ENCODE measurements around the gene PPP2R5D.

DNA sequence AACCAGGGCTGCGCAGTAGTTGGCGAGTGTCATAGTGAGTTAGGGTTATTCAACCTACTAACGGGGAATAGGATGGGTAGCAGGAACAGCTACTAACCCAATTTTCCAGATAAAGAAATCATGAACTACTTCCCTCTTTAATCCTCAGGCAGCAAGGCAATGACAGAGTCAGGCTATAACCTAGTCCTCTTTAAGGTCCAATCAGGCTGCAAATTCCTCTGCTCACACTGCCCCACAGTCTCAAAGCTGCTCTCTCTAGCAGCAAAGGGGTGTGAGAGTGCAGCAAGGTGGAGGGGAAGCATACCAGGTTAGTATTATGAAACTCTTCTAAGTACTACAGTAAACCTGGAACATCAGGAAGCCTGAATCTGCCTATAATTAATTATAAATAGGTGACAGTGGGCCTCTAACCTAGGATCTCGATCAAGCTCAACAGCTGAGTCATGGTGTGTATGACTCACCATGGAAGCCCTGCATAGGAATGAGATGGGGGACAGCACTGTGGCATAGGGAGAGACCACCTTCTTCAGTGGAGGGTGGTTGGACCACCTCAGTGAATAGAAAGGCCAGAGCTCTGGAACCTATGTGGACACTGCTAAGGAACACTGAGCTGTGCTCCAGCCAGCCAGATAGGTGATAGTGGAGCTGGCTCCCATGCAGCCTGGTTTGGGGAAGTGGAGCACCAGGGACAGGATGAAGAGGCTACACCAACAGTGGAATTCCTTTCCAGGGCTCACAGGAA is 13.3 kb upstream of the PPP2R5D start:
- TF ChIP-seq, protein P1, sequence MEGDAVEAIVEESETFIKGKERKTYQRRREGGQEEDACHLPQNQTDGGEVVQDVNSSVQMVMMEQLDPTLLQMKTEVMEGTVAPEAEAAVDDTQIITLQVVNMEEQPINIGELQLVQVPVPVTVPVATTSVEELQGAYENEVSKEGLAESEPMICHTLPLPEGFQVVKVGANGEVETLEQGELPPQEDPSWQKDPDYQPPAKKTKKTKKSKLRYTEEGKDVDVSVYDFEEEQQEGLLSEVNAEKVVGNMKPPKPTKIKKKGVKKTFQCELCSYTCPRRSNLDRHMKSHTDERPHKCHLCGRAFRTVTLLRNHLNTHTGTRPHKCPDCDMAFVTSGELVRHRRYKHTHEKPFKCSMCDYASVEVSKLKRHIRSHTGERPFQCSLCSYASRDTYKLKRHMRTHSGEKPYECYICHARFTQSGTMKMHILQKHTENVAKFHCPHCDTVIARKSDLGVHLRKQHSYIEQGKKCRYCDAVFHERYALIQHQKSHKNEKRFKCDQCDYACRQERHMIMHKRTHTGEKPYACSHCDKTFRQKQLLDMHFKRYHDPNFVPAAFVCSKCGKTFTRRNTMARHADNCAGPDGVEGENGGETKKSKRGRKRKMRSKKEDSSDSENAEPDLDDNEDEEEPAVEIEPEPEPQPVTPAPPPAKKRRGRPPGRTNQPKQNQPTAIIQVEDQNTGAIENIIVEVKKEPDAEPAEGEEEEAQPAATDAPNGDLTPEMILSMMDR (IDR thresholded peaks at IDR 0.05), result no peak
- peak in 1 of 3 donors; percentile 16 for TF ChIP-seq POLR2A (IDR thresholded peaks at IDR 0.05)

All from body of pancreas (tissue), 4 donors.